PC-3 (cell line): Measurements from ENCODE around the gene CSDE1. TPM values are rescaled to one million over a fixed set of nuclear protein-coding genes. Genes with fewer than 3 reads are reported as not detected.

Source experiments
- ATAC-seq: fragments of 200-7000 bp; cut with Tn5 transposase; 2 replicates; pipeline ENCODE4 v1.9.1; 2020; ENCODE audit warnings: mild to moderate bottlenecking, moderate library complexity
- BruUV-seq: library from RNA; stranded (reverse); fragments of 400-500 nt; replicated peaks from 2 replicates; lab custom pipeline; 2021; lab: Mats Ljungman, UMichigan
- CTCF ChIA-PET: fragments of 300-600 bp; sonication (Branson Sonifier 250); formaldehyde crosslinking; loops from one replicate; lab custom pipeline; 2022; ENCODE audit warnings: antibody characterized with exemption; lab: Charles Lee
- POLR2A ChIA-PET: fragments of 300-600 bp; sonication (Branson Sonifier 250); formaldehyde crosslinking; loops from one replicate; lab custom pipeline; 2022; ENCODE audit warnings: antibody characterized with exemption; ENCODE audit not compliant: unreplicated experiment; lab: Charles Lee
- DNase-seq: peaks from one replicate; pipeline ENCODE4 v3.0.0-alpha.2; 2015
- H2AFZ ChIP-seq: fragments of 300-600 bp; sonication (generic); 2 replicates; pipeline ENCODE4 v1.6.0; 2016; ENCODE audit warnings: antibody characterized with exemption, low read length
- H3F3A ChIP-seq: fragments of 300-600 bp; sonication (generic); one replicate; pipeline ENCODE4 v1.6.0; 2017; ENCODE audit warnings: antibody characterized with exemption, low read length, control low read depth, mild to moderate bottlenecking; ENCODE audit not compliant: unreplicated experiment
- H3K27ac ChIP-seq: fragments of 300-600 bp; sonication (generic); 2 replicates; pipeline ENCODE4 v1.5.1; 2016; ENCODE audit warnings: mild to moderate bottlenecking, low read length
- H3K27me3 ChIP-seq: fragments of 300-600 bp; sonication (generic); 2 replicates; pipeline ENCODE4 v1.6.1; 2016; ENCODE audit warnings: low read length, mixed read lengths
- H3K36me3 ChIP-seq: fragments of 300-600 bp; sonication (generic); 2 replicates; pipeline ENCODE4 v1.6.1; 2016; ENCODE audit warnings: low read depth, mixed run types, low read length, mixed read lengths
- H3K4me1 ChIP-seq: fragments of 300-600 bp; sonication (generic); 2 replicates; pipeline ENCODE4 v1.5.1; 2016; ENCODE audit warnings: low read length; ENCODE audit not compliant: insufficient read depth
- H3K4me2 ChIP-seq: fragments of 300-600 bp; sonication (generic); 2 replicates; pipeline ENCODE4 v1.6.0; 2016; ENCODE audit warnings: low read length
- H3K4me3 ChIP-seq: fragments of 300-600 bp; sonication (generic); 2 replicates; pipeline ENCODE4 v1.5.1; 2016; ENCODE audit warnings: mild to moderate bottlenecking, low read length, mixed read lengths
- H3K79me2 ChIP-seq: fragments of 300-600 bp; sonication (generic); 2 replicates; pipeline ENCODE4 v1.6.1; 2017; ENCODE audit warnings: low read length, mixed read lengths
- H3K9ac ChIP-seq: fragments of 300-600 bp; sonication (generic); 2 replicates; pipeline ENCODE4 v1.6.0; 2016; ENCODE audit warnings: mild to moderate bottlenecking, low read length
- H3K9me2 ChIP-seq: fragments of 300-600 bp; sonication (generic); replicated peaks from 2 replicates; pipeline ENCODE4 v1.6.1; 2016; ENCODE audit warnings: mixed run types, low read length, mixed read lengths
- H3K9me3 ChIP-seq: fragments of 300-600 bp; sonication (generic); 2 replicates; pipeline ENCODE4 v1.6.1; 2016; ENCODE audit warnings: low read length, mixed read lengths
- H4K20me1 ChIP-seq: fragments of 300-600 bp; sonication (generic); 2 replicates; pipeline ENCODE4 v1.6.1; 2016; ENCODE audit warnings: low read length, mixed read lengths
- EZH2 ChIP-seq: fragments of 300-600 bp; sonication (generic); IDR thresholded peaks from one replicate; pipeline ENCODE4 v1.6.1; 2017; ENCODE audit warnings: antibody characterized with exemption, mild to moderate bottlenecking, low read length; ENCODE audit not compliant: unreplicated experiment
- EZH2phosphoT487 ChIP-seq: fragments of 300-600 bp; sonication (generic); IDR thresholded peaks from 2 replicates; pipeline ENCODE4 v1.6.1; 2018; ENCODE audit warnings: mild to moderate bottlenecking, antibody characterized with exemption, low read length, borderline replicate concordance
- intact Hi-C: fragments of 100-400 bp; cut with micrococcal nuclease; formaldehyde crosslinking; loops from 2 replicates; pipeline ENCODE4 v1.9.0; 2023
- total RNA-seq: library from RNA; depleted of rRNA; stranded (reverse); fragments of >200 nt; gene quantifications from 2 replicates; pipeline ENCODE4 v1.2.3, GENCODE V29; 2014
- TF ChIP-seq, protein P1 (sequence below): fragments of 300-600 bp; sonication (generic); conservative IDR thresholded peaks from 2 replicates; pipeline ENCODE4 v1.5.1; 2017; ENCODE audit warnings: antibody characterized with exemption, low read depth, mild to moderate bottlenecking, low read length

CSDE1 gene
- total RNA-seq, 1 experiment from 2014 or later, result 480 TPM

DNA sequence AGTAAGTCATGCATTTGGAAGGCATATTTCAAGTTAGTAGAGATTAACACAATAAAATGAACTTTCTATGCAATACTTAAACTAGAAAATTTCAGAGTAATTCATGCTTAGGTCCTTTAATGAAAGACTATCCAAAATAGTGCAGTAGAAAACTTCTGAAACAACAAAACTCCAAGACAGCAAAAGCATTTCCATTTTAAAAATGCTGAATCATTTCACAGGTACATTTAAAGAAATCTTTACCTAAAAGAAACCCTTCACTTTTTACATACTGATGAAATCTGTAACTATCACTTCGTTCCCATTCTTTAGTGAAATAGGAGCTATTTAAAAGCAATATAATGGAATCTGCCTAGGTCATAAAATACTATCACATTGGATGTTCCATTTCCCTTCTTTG, 17.5 kb downstream of the CSDE1 start:
- no peak overlapping the region for H3K4me3 ChIP-seq
- H4K20me1 ChIP-seq, result peaks cover 35% of the 10 kb centered on the region
- peaks cover 62% of the 10 kb centered on the region for H3K79me2 ChIP-seq
- H3K9me2 ChIP-seq, result no peaks in the 10 kb centered on the region
- no peaks in the 10 kb centered on the region for H3K9me3 ChIP-seq
- H3K36me3 ChIP-seq, result peaks cover 74% of the 10 kb centered on the region
- no peak for DNase-seq
- no peak for ATAC-seq
- H3K9ac ChIP-seq, result no peak overlapping the region
- BruUV-seq, result no TSS peak
- H3K27me3 ChIP-seq, result no peaks in the 10 kb centered on the region
- H3K4me2 ChIP-seq, result no peak overlapping the region
- TF ChIP-seq EZH2 (no peak), EZH2phosphoT487 (no peak)
- TF ChIP-seq, protein P1, sequence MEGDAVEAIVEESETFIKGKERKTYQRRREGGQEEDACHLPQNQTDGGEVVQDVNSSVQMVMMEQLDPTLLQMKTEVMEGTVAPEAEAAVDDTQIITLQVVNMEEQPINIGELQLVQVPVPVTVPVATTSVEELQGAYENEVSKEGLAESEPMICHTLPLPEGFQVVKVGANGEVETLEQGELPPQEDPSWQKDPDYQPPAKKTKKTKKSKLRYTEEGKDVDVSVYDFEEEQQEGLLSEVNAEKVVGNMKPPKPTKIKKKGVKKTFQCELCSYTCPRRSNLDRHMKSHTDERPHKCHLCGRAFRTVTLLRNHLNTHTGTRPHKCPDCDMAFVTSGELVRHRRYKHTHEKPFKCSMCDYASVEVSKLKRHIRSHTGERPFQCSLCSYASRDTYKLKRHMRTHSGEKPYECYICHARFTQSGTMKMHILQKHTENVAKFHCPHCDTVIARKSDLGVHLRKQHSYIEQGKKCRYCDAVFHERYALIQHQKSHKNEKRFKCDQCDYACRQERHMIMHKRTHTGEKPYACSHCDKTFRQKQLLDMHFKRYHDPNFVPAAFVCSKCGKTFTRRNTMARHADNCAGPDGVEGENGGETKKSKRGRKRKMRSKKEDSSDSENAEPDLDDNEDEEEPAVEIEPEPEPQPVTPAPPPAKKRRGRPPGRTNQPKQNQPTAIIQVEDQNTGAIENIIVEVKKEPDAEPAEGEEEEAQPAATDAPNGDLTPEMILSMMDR, result no peak
- H3K4me1 ChIP-seq, result no peaks in the 10 kb centered on the region
- intact Hi-C loops, result no loop called here
- no peak overlapping the region for H3K27ac ChIP-seq
- H2AFZ ChIP-seq, result no peak overlapping the region
- ChIA-PET POLR2A (interaction anchor here (0.7 kb wide), 1 partner anchor 162 kb away, joined by 3 read pairs; no protein-coding TSS in a partner anchor), CTCF (no interaction called here)
- no peaks in the 10 kb centered on the region for H3F3A ChIP-seq

DNA sequence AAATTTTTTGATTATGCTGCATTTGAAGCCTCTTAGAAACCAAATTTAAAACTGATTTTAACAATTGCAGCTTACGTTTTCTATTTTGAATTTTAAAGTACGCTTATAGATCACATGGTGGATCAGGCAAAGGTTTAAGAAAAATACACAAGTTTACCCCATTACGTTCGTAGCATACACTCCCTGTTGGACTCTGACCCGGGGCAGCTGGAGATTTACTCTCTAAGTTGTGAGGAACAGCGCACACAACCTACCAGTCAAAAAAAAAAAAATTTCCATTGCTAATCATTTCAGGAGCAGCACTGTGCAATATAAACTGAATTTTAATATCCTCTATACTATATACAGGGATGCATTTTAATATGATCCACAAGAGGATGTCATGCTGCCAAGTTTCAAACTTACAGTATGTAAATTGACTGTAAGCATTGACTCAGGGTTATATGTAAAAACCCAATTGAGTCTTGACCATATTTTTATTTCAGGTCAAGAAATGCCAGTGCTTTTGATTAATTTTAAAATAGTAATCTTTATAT, 20.4 kb downstream of the CSDE1 start:
- H3K4me2 ChIP-seq, result no peak overlapping the region
- BruUV-seq, result no TSS peak
- no peak for DNase-seq
- peaks cover 81% of the 10 kb centered on the region for H3K36me3 ChIP-seq
- H2AFZ ChIP-seq, result no peak overlapping the region
- H3K9me2 ChIP-seq, result no peaks in the 10 kb centered on the region
- H3K4me3 ChIP-seq, result no peak overlapping the region
- H4K20me1 ChIP-seq, result peaks cover 13% of the 10 kb centered on the region; the same call in 1 of the 2 replicates
- no peaks in the 10 kb centered on the region for H3K9me3 ChIP-seq
- no peaks in the 10 kb centered on the region for H3K4me1 ChIP-seq
- TF ChIP-seq, protein P1, result no peak
- no peak for TF ChIP-seq EZH2phosphoT487
- TF ChIP-seq EZH2, result no peak
- intact Hi-C loops, result no loop called here
- H3K27me3 ChIP-seq, result no peaks in the 10 kb centered on the region
- H3K79me2 ChIP-seq, result peaks cover 33% of the 10 kb centered on the region
- CTCF ChIA-PET, result no interaction called here
- POLR2A ChIA-PET, result no interaction called here
- ATAC-seq, result no peak
- H3K27ac ChIP-seq, result no peak overlapping the region
- no peak overlapping the region for H3K9ac ChIP-seq
- H3F3A ChIP-seq, result no peaks in the 10 kb centered on the region

DNA sequence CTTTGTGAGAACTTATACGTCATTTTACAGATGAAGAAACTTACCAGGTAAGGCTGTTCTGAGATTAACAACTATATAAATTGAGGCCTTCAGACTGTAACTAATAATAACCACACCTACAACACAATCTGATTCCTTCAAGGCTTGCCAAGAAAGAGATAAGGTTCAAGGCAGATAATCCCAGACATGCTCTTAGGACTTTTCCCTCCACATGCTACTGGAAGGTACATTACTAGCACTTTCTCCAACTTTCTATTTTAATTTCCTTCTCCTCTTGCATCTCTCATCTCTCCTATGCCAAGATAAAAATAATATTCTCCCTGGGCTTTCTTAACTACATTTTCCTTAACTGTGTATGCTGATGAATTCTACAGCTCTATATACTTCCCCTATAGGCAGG, 22.3 kb downstream of the CSDE1 start:
- H3K4me1 ChIP-seq, result no peaks in the 10 kb centered on the region
- H3K4me2 ChIP-seq, result no peak overlapping the region
- H3K9me3 ChIP-seq, result no peaks in the 10 kb centered on the region
- H3K27me3 ChIP-seq, result no peaks in the 10 kb centered on the region
- H4K20me1 ChIP-seq, result peaks cover 2% of the 10 kb centered on the region; the same call in 1 of the 2 replicates
- POLR2A ChIA-PET, result no interaction called here
- CTCF ChIA-PET, result no interaction called here
- DNase-seq, result no peak
- TF ChIP-seq, protein P1, result no peak
- no peak for TF ChIP-seq EZH2
- TF ChIP-seq EZH2phosphoT487, result no peak
- peaks cover 14% of the 10 kb centered on the region for H3K79me2 ChIP-seq
- H3K36me3 ChIP-seq, result peaks cover 83% of the 10 kb centered on the region
- H3K27ac ChIP-seq, result no peak overlapping the region
- intact Hi-C loops, result no loop called here
- H3K9me2 ChIP-seq, result no peaks in the 10 kb centered on the region
- H2AFZ ChIP-seq, result no peak overlapping the region
- BruUV-seq, result no TSS peak
- H3K4me3 ChIP-seq, result no peak overlapping the region
- no peak for ATAC-seq
- no peaks in the 10 kb centered on the region for H3F3A ChIP-seq
- H3K9ac ChIP-seq, result no peak overlapping the region
